KMS-11 (cell line): ENCODE data around the gene SUGCT.
"Not testable (repeated sequence)": the region's sequence is repeated elsewhere in the genome, so short reads cannot be mapped to it uniquely, and the experiment has no call there.

Experiments
- H2AFZ ChIP-seq: fragments of 200-600 bp; sonication (generic); 2 replicates; pipeline ENCODE4 v1.6.1; 2016; ENCODE audit warnings: antibody characterized with exemption, mixed run types, low read depth
- H3K27ac ChIP-seq: fragments of 200-600 bp; sonication (generic); 2 replicates; pipeline ENCODE4 v1.6.1; 2016; ENCODE audit warnings: mild to moderate bottlenecking, mixed run types
- H3K27me3 ChIP-seq: fragments of 200-600 bp; sonication (generic); 2 replicates; pipeline ENCODE4 v1.6.1; 2017; ENCODE audit warnings: mild to moderate bottlenecking, low read depth, mixed run types, moderate library complexity; ENCODE audit not compliant: insufficient read depth
- H3K36me3 ChIP-seq: fragments of 200-600 bp; sonication (generic); 2 replicates; pipeline ENCODE4 v1.6.1; 2017; ENCODE audit warnings: mild to moderate bottlenecking, mixed run types; ENCODE audit not compliant: insufficient read depth
- H3K4me1 ChIP-seq: fragments of 200-600 bp; sonication (generic); 2 replicates; pipeline ENCODE4 v1.6.1; 2016; ENCODE audit warnings: mild to moderate bottlenecking, low read depth, mixed run types; ENCODE audit not compliant: poor library complexity, severe bottlenecking
- H3K4me2 ChIP-seq: fragments of 200-600 bp; sonication (generic); 2 replicates; pipeline ENCODE4 v1.7.0; 2016; ENCODE audit warnings: mild to moderate bottlenecking, mixed run types
- H3K4me3 ChIP-seq: fragments of 200-600 bp; sonication (generic); IDR thresholded peaks from 2 replicates; pipeline ENCODE4 v1.6.1; 2017; ENCODE audit warnings: low read depth, low read length, mixed read lengths; ENCODE audit not compliant: insufficient read depth
- H3K79me2 ChIP-seq: fragments of 200-600 bp; sonication (generic); 2 replicates; pipeline ENCODE4 v1.6.1; 2016; ENCODE audit warnings: low read depth, mixed run types; ENCODE audit not compliant: insufficient read depth
- H3K9ac ChIP-seq: fragments of 200-600 bp; sonication (generic); 2 replicates; pipeline ENCODE4 v1.6.1; 2016; ENCODE audit warnings: mild to moderate bottlenecking, mixed run types
- H4K20me1 ChIP-seq: fragments of 200-600 bp; sonication (generic); 2 replicates; pipeline ENCODE4 v1.6.1; 2016; ENCODE audit warnings: mild to moderate bottlenecking, mixed run types; ENCODE audit not compliant: insufficient read depth
- TF ChIP-seq, protein P1 (sequence below): fragments of 200-600 bp; sonication (generic); conservative IDR thresholded peaks from 2 replicates; pipeline ENCODE4 v1.6.1; 2017; ENCODE audit warnings: low read depth, mild to moderate bottlenecking, antibody characterized with exemption, low read length, moderate library complexity, mixed read lengths

SUGCT gene

DNA sequence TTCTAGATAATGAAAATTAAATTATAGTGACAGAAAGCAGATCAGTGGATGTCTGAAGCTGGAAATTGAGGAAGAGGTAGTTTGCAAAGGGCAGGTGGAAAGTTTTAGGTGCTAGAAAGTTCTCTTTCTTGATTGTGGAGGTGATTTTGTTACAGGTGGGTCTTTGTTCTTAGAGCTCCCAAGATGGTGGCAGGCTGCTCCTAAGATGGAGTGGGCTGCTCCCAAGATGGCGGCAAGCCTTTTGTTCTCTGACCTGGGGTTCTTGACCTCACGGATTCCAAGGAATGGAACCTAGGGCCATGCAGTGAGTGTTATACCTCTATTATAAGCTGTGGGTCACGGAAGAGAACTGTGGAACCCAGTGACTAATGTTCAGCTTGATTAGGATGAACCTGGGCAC, 32.5 kb downstream of the SUGCT start:
- no peaks in the 10 kb centered on the region for H3K79me2 ChIP-seq
- no peak overlapping the region for H2AFZ ChIP-seq
- TF ChIP-seq, protein P1, sequence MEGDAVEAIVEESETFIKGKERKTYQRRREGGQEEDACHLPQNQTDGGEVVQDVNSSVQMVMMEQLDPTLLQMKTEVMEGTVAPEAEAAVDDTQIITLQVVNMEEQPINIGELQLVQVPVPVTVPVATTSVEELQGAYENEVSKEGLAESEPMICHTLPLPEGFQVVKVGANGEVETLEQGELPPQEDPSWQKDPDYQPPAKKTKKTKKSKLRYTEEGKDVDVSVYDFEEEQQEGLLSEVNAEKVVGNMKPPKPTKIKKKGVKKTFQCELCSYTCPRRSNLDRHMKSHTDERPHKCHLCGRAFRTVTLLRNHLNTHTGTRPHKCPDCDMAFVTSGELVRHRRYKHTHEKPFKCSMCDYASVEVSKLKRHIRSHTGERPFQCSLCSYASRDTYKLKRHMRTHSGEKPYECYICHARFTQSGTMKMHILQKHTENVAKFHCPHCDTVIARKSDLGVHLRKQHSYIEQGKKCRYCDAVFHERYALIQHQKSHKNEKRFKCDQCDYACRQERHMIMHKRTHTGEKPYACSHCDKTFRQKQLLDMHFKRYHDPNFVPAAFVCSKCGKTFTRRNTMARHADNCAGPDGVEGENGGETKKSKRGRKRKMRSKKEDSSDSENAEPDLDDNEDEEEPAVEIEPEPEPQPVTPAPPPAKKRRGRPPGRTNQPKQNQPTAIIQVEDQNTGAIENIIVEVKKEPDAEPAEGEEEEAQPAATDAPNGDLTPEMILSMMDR, result no peak
- H3K27me3 ChIP-seq, result no peaks in the 10 kb centered on the region
- no peak overlapping the region for H3K27ac ChIP-seq
- H3K36me3 ChIP-seq, result no peaks in the 10 kb centered on the region
- no peak overlapping the region for H3K4me3 ChIP-seq
- H3K9ac ChIP-seq, result no peak overlapping the region
- no peaks in the 10 kb centered on the region for H3K4me1 ChIP-seq
- no peaks in the 10 kb centered on the region for H4K20me1 ChIP-seq
- no peak overlapping the region for H3K4me2 ChIP-seq

DNA sequence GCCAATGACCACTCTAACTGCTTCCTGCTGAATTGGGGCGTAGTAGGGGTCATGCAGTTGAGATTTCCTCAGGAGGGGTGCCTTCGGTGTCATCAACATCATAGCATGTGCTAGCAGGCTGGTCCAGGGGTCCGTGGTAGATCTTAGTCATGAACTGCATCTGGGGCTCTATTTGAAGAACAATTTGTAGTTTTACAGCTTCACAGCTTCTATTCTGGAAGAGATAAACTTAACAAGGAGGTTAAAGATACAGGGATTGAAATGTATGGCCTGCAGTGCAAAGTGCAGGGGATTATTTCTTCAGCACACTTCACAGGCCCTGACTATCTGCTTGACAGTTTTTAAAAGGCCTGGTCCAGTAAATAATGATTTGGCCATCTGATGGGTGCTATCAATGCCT, 33.5 kb downstream of the SUGCT start:
- H3K36me3 ChIP-seq, H3K27ac ChIP-seq, H3K79me2 ChIP-seq, H2AFZ ChIP-seq, H3K4me2 ChIP-seq, H3K27me3 ChIP-seq, H4K20me1 ChIP-seq, H3K9ac ChIP-seq, H3K4me3 ChIP-seq, H3K4me1 ChIP-seq: not testable (repeated sequence)

- H3K4me3 ChIP-seq, H2AFZ ChIP-seq, H3K27ac ChIP-seq: not testable (repeated sequence)
Measured at GRCh38 chr7:40173121-40173520, 38.3 kb downstream of the SUGCT start.

DNA sequence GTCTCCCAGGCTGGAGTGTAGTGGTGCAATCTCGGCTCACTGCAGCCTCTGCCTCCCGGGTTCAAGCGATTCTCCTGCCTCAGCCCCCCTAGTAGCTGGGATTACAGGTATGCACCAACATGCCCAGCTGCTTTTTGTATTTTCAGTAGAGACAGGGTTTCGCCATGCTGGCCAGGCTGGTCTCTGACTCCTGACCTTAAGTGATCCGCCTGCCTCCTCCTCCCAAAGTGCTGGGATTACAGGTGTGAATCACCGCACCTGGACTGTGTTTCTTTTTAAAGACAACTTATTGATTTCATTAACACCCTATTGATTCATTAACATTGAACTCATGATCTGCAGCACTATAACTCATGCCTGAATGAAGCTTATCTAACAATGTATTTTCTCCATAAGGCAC, 40.5 kb downstream of the SUGCT start:
- not testable (repeated sequence) for H3K4me2 ChIP-seq, H3K36me3 ChIP-seq, H2AFZ ChIP-seq, H3K4me3 ChIP-seq, H3K27me3 ChIP-seq, H3K9ac ChIP-seq, H3K4me1 ChIP-seq, H3K79me2 ChIP-seq, H4K20me1 ChIP-seq, H3K27ac ChIP-seq

More at GRCh38 chr7:40173121-40173520, 38.3 kb downstream of the SUGCT start:
- H3K9ac ChIP-seq, H3K4me1 ChIP-seq, H4K20me1 ChIP-seq, H3K4me2 ChIP-seq, H3K36me3 ChIP-seq, H3K79me2 ChIP-seq, H3K27me3 ChIP-seq: not testable (repeated sequence)

DNA sequence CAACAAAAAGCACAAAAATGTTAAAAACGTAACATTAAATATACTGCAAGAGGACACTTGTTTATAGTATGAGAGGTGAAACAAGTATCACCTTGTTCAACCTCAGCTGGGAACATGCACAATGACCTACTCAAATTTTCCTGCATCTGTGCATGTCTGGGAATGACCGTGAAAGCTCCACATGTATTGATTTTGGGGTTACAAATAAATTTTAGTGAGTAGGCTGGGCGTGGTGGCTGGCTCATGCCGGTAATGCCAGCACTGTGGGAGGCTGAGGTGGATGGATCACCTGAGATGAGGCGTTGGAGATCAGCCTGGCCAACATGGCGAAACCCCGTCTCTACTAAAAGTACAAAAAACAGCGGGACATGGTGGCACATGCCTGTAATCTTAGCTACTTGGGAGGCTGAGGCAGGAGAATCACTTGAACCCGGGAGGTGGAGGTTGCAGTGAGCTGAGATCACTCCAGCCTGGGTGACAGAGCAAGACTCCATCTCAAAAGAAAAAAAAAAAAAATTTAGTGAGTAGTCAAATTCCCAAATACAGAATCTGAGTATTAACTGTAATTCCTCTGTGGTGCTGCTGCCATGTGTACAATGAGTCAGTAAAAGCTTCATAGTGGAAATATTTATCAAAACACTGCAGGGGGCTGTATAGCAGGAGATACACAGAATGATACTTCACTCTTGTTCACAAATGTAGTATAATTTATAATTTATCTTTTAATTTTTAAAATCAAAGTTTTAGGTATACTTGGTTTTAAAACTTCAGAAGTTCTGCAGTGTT, 41.1 kb downstream of the SUGCT start:
- Histone ChIP-seq H3K4me1 (no peaks in the 10 kb centered on the region), H3K9ac (no peak overlapping the region), H4K20me1 (no peaks in the 10 kb centered on the region), H3K27ac (no peak overlapping the region), H3K4me2 (no peak overlapping the region), H2AFZ (no peak overlapping the region), H3K79me2 (no peaks in the 10 kb centered on the region), H3K27me3 (no peaks in the 10 kb centered on the region), H3K36me3 (no peaks in the 10 kb centered on the region), H3K4me3 (no peak overlapping the region)
- TF ChIP-seq, protein P1, result no peak

DNA sequence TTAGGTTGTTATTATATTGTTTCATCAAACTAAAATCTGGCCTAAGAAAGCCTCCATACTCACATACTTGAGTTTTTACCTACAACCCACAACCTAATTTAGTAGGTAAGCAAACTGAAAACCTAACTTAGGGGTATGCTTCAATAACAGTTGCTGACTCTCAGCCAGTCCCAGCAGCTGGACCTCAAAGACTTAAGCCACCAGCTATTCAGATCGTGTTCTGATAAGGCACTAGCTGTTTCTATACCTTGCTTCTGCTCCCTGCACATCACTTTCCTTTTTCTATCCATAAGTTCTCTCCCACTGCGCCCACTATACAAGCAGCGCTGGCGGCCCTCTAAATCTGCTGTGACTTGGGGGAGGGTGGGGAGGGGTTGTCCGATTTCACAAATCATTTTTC, 42.3 kb downstream of the SUGCT start:
- Histone ChIP-seq H3K36me3 (no peaks in the 10 kb centered on the region), H3K27ac (no peak overlapping the region), H3K4me2 (no peak overlapping the region), H3K4me3 (no peak overlapping the region), H3K9ac (no peak overlapping the region), H4K20me1 (no peaks in the 10 kb centered on the region), H3K79me2 (no peaks in the 10 kb centered on the region), H3K4me1 (no peaks in the 10 kb centered on the region), H3K27me3 (no peaks in the 10 kb centered on the region), H2AFZ (no peak overlapping the region)
- TF ChIP-seq, protein P1, result no peak
